ENCODE measurements around the gene SLC17A7.

Gene SLC17A7

DNA sequence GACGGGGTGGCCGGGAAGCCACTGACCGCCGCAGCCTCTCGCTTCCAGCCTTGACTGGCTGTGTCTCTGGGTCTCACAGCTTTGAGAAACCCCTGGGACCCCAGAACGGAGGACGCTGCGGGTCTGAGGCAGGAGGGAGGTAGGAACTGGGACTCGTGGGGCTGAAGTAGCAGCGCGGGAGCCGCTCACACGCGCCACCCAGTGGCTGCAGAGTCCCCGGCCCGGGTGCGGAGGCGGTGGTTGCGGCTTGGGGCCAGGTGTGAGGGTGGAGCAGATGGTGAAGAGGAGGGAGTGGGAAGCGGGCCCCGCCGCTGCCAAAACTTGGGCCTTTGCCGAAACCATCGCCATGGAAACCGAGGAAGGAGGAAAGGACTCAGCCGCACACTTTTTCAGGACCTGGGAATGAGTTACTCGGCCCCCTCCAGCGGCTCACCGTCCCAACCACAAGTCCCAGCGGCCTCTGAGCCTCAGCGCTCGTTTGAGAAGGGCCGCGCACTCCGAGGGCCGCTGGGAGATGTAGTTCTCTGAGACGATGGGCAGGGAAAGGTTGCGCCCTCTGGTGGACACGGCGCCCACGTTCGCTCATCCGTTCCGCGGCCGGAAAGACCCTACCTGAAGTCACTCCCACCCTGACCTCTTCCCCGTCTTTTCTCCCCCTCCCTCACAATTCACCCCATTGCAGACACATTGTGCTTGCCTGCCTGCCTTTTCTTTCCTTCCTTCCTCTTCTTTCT, 2.2 kb upstream of the SLC17A7 start:
- peak; percentile 94 for DNase-seq (ENCODE audit: low read depth)

DNA sequence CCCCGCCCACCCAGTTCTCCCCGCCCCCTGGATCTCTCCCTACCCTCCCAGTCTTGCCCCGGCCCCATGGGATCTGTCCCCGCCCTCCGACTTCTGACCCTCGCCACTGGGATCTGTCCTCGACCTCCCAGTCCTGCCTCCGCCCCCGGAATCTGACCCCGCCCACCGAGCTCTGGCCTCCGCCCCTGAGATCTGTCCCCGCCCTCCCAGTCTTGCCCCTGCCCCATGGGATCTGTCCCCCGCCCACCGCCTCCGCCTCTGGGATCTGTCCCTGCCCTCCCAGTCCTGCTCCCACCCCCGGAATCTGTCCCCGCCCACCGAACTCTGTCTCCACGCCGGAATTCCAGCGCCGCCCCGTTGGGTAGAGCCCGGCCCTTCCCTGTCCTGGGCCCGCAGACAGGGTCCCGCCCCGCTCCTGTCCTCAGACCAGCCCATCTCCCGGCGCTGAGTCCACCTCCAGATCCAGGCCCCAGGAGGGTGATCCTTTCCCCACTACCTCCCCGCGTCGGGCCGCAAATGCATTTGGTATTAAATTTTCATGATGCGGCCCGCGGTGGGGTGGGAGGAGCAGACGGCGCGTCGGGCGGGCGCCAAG, 1.5 kb upstream of the SLC17A7 start:
- peak; percentile 70 for DNase-seq (ENCODE audit: low read depth)

DNA sequence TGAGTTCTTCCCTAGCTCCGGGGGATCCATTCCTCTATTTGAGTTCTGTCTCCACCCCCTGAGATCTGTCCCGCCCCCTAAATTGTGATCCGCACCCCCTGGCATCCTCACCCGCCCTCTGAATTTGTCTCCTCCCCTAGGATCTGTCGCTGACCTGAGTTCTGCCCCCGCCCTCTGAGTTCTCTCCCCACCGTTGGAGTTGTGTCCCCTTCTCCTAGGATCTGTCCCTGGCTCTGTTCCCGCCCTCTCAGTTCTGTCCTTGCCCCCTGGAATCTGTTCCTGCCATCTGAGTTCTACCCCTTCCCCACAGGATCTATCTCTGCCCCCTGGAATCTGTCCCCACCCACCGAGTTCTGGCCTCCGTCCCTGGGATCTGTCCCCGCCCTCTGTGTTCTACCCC, 1.0 kb upstream of the SLC17A7 start:
- no peak for DNase-seq (ENCODE audit: low read depth)

DNA sequence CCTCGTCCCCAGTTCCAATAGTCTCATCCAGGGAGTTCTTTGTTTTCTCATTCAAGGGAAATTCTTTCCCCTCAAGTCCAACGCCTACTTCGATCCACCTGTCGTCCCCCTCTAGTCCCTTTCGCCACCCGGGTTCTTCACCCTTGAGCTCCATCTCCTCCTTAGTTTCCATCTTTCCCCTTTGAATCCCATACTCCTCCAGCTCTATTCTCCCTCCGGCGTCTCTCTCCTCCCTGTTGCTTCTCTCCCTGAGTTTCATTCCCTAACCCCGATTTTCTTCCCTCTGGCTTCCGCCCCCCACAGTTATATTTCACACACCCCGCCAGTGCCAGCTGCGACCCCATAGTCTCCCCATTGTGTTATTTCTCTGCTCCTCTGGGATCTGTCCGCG, 628 bp upstream of the SLC17A7 start:
- DNase-seq (ENCODE audit: low read depth): no peak

DNA sequence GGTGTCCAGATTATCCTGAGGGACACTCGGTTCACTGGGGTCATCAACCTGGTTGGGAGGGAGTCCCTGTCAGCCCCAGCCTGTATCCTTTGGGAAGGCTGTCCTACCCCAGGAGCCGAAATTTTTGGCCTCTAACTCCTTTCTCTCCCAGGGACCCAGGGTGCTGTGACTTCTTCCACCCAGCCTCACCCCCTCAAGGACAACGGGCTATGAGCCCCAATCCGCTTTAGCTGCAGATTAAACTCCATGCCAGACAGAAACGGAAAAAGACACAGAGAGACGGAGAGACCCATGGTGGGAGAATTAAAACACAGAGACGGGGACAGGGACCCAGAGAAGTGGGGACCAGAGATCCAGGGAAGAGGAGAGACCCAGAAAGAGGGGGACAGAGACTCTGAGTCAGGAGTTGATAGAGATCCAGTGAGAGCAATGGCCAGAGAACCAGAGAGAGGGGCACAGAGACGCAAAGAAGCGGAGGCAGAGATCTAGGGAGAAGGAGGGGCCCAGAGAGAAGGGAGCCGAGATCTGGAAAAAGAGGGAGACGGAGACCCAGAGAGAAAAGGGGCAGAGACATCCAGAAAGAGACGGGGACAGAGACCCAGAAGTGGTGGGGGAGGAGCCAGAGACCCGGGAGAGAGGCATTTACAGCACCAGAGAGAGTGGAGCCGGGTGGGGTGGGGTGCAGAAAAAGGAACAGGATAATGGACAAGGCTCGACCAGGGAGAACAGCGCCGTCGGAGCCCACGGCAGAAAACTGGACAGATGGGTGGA, 703 bp downstream of the SLC17A7 start:
- no peak for DNase-seq (ENCODE audit: low read depth)

DNA sequence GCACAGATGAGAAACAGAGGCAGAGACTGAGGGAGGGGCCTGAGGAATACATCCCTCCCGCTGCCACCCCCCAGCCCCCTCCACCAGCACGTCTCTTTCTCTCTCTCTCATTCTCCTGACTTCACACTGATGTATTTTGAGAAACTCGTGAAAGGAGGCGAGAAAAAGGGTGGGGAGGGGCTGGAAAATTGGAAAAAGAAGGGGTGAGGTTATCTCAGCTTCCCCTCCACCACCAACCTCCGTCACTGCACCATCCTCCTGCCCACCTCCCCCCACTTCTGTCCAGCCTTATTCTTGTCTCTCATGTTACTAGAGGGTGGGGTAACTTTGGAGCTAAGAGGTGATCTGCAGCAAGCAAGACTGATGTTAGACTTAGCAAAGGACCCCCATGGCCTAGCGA, 1.5 kb downstream of the SLC17A7 start:
- no peak for DNase-seq (ENCODE audit: low read depth)

DNA sequence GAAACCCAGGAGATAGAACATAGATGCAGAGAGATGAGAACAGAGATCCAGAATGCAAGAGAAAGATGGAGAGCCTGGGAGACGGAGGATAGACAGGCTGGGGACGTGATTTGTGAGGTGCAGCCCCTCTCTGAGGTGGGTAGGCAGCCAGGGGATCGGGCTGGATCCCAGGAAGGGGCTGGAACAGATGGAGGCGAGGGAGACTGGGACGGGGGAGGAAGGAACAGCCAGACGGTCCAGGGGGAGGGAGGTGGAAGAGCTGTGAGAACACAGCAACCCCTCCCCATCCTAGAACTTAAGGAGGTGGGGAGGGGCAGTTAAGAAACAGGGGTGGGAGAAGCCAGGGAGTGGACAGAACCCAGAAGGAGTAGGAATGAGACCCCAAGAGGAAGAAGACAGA, 3.1 kb downstream of the SLC17A7 start:
- no peak for DNase-seq (ENCODE audit: low read depth)

DNA sequence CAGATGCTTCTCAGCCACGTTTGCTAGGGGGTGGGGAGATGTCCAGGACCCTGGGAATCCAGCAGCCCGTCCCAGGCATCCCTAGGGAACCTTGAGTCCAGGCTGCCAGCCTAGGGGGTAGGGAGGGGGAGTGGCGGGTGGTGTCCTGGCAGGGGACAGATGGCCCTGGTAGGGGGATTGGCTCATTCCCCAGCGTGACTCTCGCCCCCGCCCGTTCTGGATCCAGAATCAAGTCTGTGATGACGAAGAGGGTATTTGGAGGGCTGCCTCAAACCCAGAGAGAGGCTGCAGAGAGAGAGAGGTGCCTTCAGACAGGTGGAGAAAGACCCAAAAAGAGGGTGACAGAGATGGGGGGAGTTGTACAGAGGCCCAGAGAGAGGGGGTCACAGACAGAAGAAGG, 4.1 kb downstream of the SLC17A7 start:
- DNase-seq (ENCODE audit: low read depth): no peak

DNA sequence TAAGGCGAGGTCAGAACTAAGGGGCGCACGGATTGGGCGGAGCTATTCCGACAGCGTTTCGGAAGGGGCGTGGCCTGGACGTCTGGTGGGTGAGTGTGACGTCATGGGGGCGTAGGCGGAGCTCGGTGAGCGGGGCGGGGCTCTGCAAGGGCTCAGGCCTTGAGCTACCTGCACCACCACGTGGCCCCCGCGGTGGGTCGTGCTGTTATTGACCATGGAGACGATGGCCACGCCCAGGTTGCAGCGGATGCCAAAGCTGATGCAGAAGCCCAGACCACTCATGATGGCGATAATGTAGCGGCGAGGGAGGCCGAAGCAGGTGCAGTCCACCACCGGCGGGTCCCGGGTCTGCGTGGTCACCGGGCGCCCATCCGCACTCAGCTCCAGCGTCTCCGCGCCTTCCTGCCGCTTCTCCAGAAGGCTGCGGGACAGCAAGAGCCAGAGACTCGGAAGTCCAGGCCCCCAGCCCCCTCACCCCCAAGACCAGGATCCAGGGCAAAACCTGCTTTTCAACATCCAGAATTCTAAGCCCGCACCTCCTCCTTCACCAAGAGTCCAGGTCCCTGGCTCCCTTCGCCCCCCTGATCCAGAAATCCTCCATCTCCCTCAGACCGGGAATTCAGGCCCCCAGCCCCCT, 4.8 kb downstream of the SLC17A7 start:
- no peak for DNase-seq (ENCODE audit: low read depth)

DNA sequence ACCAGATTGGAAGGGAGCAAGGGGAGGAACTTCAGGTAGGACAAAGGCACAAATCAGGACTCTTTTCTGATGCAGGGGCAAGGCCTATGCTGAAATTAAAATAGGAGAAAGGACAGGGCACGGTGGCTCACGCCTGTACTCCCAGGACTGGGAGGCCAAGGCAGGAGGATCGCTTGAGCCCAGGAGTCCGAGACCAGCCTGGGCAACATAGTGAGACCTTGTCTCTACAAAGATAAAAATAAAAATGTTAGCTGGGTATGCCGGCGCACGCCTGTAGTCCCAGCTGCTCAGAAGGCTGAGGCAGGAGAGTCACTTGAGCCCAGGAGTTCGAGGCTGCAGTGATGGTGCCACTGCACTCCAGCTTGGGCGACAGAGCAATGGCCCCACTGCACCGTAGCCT, 5.7 kb downstream of the SLC17A7 start:
- no peak for DNase-seq (ENCODE audit: low read depth)

DNA sequence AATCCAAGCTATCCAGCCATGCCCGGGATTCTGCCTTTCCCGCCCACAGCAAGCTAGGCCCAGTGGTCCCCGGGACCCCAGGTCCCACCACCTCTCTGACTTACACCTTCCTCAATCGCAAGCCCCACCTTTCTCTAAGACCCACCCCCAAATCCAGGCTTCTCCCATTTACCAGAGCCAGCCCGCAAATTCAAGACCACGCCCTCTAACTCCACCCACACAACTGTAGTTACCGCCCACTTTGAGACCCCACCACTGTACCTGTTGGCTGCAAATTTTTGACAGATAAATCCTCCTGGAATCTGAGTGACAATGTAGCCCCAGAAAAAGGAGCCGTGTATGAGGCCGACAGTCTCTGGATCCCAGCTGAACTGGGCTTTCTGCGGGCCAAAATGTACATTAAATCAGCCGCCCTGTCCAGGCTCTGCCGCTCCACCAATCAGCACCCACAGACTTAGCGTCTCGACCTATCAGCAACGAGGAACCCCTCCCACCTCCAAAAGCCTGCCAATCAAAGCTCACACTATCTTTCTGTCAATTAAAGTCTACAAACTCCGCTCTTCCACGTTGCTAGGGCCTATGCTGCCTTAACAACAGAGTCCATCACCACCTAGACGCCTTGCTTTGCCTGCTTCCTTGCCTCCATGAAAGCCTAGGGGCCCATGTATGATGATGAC, 6.3 kb downstream of the SLC17A7 start:
- DNase-seq (ENCODE audit: low read depth): no peak

DNA sequence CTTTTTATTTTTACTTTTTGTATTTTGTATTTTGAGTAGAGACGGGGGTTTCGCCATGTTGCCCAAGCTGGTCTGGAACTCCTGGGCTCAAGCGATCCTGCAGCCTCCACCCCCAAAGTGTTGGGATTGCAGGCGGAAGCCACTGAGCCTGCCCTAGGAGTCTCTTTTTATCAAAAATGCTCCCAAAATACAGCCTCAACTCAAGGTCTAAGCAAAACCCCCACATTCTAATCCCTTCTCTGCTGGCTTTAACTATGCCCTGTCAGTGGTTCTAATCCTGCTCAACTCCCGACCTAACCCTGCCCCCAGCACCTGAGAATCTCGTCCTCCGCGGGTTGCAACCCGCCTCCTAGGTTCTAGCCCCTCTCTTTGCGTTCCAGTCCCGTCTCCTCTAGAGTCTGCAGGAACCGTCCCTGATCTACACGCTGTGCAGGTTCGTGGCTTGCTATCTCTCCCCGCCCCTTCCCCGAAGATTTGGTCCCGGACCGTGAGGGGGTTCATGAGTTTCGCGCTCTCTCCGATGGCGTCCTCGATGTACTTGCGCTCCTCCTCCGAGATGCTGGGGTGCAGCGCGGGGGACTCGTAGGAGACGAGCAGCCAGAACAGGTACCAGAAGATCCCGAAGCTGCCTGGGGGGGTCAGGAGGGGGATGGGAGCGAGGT, 8.0 kb downstream of the SLC17A7 start:
- DNase-seq (ENCODE audit: low read depth): no peak

DNA sequence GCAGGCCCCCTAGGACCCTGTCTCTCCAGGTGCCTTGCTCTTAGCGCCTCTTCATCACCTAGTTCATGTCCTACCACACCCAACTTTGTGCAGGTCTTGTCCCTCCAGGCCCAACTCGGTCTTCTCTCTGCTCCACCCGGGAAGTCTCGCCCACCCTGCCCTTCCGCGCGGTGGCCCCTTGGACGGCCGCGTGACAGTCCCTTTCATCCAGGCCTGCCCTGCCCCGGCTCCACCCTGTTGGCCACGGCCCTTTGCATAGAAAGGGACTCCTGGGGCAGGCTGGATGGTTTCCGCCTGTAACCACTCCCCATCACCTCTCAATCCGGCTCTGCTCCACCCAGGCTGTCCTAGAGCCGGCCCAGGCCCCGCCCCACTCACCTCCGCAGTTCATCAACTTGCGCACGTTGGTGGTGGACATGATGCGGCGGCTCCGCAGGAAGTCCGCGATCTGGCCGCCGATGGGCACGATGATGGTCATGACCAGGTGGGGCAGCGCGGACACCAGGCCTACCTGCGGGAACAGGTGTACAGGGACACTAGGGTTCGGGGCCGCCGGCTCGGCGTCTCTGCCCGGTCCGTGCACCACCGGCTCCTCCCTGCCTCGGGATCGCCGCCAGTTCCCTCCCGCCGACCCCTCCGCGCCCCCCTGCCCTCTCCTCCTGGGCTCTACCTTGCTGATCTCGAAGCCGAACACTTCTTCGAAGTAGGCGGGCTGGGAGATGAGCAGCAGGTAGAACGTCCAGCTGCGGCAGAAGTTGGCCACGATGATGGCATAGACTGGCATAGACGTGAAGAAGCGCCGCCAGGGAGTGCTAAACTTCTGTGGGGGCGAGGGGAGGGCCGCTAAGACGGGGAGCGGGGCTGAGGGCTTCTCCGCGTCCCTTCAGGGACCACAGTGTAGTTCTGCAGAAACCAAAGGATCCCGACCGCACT, 8.9 kb downstream of the SLC17A7 start:
- DNase-seq (ENCODE audit: low read depth): no peak

DNA sequence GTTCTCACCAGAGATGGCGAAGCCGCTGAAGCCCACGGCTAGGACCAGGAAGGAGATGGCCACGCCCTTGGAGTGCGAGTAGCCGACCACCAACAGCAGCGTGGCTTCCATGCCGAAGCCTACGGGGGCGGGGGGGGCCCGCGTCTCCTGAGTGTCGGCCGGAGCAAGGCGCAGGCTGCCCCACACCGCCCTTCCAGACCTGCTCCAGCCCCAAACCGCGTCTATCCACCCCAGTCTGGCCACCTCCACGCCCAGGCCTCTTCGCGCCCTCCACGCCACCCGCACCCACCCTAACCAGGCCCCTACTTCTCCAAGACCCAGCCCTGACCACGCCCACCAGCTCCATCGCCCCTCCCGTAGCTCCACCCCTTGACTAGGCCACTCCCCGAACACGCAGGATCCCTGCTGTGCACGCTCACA, 10.0 kb downstream of the SLC17A7 start:
- no peak for DNase-seq (ENCODE audit: low read depth)

DNA sequence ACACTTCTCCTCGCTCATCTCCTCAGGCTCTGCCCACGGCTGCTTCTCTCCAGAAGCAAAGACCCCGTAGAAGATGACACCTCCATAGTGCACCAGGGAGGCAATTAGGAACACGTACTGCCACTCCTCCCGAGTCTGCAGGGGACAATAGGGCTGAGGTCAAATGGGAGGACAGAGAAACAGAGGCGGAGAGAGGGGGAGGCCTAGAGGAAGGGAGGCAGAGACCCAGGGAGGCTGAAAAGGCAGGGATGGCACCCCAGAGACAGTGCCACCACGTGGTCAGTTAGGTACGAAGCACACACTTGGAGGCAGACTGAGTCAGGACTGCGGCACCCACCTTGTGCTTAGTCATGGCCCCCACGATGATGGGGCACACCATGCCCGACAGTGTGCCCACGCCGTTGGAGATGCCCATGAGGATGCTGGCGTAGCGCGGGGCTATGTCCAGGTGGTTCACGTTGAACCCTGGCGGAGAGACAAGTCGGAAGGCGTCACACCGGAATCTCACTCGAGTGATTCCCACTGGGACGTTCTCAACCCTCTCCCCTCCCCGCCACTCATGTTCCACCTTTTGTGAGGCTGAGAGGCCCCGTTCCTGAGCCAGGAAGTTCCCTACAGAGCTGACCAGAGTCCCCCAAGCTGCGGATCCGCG, 10.5 kb downstream of the SLC17A7 start:
- no peak for DNase-seq (ENCODE audit: low read depth)

DNA sequence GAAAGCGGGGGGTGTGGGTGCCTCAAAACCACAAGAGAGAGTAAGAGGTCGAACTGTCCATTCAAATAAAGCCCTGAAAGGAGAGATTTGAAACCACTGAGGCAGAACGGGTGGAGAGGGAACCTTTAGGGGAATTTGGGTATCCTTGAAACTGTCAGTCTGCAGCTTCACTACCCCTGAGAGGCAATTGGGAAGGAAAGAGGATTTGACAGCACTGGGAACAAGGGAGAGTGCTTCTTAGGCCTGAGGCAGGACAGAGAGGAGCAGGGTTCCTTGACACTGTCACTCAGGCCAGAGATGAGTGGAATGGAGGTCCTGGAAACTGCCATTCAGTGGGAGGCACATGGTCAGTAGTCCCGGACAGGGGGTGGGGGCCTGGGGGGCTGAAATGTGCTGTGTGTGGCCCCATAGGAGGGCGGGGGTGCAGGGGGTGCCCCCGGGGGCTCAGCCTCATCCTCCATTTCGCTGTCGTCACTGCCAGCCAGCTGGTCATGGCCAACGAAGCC, 11.1 kb downstream of the SLC17A7 start:
- DNase-seq (ENCODE audit: low read depth): no peak

DNA sequence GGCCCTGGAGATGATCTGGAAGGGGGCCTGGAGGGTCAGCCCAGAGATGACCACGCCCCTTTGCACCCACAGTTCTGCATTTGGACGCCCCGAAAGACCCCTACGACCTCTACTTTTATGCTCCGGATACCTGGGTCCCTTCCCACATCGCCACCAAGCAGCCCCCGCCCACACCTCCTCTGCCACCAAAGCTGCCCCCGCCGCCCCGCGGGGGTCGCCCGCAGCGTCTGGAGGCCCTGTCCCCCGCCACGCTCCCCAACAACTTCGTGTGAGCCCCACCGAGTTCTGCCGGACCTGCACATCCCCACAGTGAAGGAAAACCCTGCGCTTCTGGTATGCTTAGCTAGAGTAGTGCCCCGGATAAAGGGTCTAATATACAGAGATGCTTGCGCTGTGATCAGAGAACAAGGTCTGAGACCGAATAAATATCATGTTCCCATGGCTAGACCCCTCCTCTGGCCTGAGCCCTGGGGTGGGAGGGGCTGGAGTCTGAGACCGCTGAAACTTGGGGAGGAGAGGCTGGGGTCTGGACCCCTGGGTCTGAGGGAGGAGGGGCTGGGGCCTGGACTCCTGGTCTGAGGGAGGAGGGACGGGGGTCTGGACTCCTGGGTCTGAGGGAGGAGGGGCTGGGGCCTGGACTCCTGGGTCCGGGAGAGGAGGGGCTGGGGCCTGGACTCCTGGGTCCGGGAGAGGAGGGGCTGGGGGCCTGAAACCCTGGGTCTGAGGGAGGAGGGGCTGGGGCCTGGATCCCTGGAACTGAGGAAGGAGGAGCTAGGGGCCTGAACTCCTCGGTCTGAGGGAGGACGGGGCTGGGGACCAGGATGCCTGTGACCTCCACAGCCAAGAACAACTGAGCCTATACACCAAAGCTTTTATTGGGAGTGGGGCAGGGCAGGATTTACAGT, 12.5 kb downstream of the SLC17A7 start:
- no peak for DNase-seq (ENCODE audit: low read depth)

DNA sequence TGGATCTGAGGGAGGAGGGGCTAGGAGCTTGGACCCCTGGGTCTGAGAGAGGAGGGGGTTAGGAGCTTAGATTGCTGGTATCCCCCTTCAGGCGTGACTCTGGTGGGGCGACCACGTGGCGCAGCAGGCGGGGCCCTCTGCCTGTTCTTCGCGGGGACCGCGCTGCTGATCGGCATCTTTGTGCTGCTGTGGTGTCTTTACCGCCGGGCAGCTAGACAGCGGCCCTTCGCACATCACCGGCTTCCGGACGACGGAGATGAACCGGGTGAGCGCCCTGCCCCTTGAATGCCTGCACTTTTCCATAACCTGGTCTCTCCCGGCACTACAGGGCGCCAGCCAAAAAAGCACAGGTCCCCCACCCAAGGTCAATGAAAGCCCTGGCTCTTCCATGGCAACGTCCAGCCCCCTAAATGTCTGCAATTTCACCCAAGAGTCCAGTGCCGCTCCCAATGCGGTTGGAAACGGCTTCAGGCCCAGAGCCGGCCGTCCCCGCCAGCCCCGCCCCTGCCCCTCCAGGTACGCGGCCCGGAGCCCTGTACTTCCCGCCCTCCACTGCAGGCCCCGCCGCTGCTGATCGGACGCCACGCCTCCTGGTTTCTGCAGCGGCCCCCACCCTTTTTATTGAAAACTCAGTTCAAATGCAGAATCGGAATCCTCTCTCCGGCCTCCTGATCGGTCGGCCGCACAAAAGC, 13.3 kb downstream of the SLC17A7 start:
- no peak for DNase-seq (ENCODE audit: low read depth)

Measured in fibroblast of the conjunctiva (primary cell).